Neutrophil (primary cell): ENCODE results near the gene SEMA3C.

ENCODE experiments used
- H3K27ac ChIP-seq: fragments of 200-600 bp; sonication (generic); 2 replicates; pipeline ENCODE4 v1.5.1; 2016; ENCODE audit warnings: mild to moderate bottlenecking, moderate library complexity
- H3K27me3 ChIP-seq: fragments of 200-600 bp; sonication (generic); 2 replicates; pipeline ENCODE4 v1.6.0; 2016; ENCODE audit warnings: mild to moderate bottlenecking
- H3K36me3 ChIP-seq: fragments of 200-600 bp; sonication (generic); 2 replicates; pipeline ENCODE4 v1.5.1; 2017
- H3K4me1 ChIP-seq, 2 experiments: fragments of 200-600 bp in 1 of 2; sonication (generic) in 1 of 2; 1 replicate in 1 of 2; 2 replicates in 1 of 2; pipeline versions ENCODE4 v1.5.1 to v1.6.1; 2013 to 2016; ENCODE audit warnings: low read depth in 1 of 2, low read length in 1 of 2, mild to moderate bottlenecking in 1 of 2, moderate library complexity in 1 of 2; ENCODE audit not compliant: control insufficient read depth in 1 of 2, insufficient read depth in 1 of 2
- H3K4me3 ChIP-seq, 2 experiments: fragments of 200-600 bp in 1 of 2; sonication (generic) in 1 of 2; 1 replicate in 1 of 2; 2 replicates in 1 of 2; pipeline ENCODE4 v1.5.1; 2013 to 2016; ENCODE audit warnings: low read depth in 1 of 2, low read length in 1 of 2, mild to moderate bottlenecking in 1 of 2, moderate library complexity in 1 of 2
- H3K9me3 ChIP-seq: fragments of 200-600 bp; sonication (generic); 2 replicates; pipeline ENCODE4 v1.5.1; 2016
- TF ChIP-seq, protein P1 (sequence below): fragments of 200-600 bp; sonication (generic); IDR thresholded peaks from 2 replicates; pipeline ENCODE4 v1.5.1; 2016; ENCODE audit warnings: antibody characterized with exemption

Gene SEMA3C

GRCh38 chr7:80705130-80705781 is 213.6 kb downstream of the SEMA3C start:
- H3K27ac ChIP-seq, result no peak overlapping the region
- no peaks in the 10 kb centered on the region for H3K36me3 ChIP-seq
- TF ChIP-seq, protein P1, sequence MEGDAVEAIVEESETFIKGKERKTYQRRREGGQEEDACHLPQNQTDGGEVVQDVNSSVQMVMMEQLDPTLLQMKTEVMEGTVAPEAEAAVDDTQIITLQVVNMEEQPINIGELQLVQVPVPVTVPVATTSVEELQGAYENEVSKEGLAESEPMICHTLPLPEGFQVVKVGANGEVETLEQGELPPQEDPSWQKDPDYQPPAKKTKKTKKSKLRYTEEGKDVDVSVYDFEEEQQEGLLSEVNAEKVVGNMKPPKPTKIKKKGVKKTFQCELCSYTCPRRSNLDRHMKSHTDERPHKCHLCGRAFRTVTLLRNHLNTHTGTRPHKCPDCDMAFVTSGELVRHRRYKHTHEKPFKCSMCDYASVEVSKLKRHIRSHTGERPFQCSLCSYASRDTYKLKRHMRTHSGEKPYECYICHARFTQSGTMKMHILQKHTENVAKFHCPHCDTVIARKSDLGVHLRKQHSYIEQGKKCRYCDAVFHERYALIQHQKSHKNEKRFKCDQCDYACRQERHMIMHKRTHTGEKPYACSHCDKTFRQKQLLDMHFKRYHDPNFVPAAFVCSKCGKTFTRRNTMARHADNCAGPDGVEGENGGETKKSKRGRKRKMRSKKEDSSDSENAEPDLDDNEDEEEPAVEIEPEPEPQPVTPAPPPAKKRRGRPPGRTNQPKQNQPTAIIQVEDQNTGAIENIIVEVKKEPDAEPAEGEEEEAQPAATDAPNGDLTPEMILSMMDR, result no peak
- no peaks in the 10 kb centered on the region for H3K27me3 ChIP-seq
- no peaks in the 10 kb centered on the region for H3K9me3 ChIP-seq
- H3K4me1 ChIP-seq, result peaks cover 29 to 40% of the 10 kb centered on the region in 2 experiments
- no peak overlapping the region for H3K4me3 ChIP-seq

- H3K27me3 ChIP-seq, result no peaks in the 10 kb centered on the region
- no peaks in the 10 kb centered on the region for H3K9me3 ChIP-seq
- no peaks in the 10 kb centered on the region for H3K36me3 ChIP-seq
- no peak overlapping the region for H3K4me3 ChIP-seq
- no peak overlapping the region for H3K27ac ChIP-seq
- TF ChIP-seq, protein P1, result no peak
- peaks cover 24 to 36% of the 10 kb centered on the region in 2 experiments for H3K4me1 ChIP-seq
Observed at GRCh38 chr7:80703272-80703671, 215.6 kb downstream of the SEMA3C start.

GRCh38 chr7:80699721-80700256 is 219.1 kb downstream of the SEMA3C start:
- no peaks in the 10 kb centered on the region for H3K27me3 ChIP-seq
- H3K4me3 ChIP-seq, result no peak overlapping the region
- no peak overlapping the region for H3K27ac ChIP-seq
- H3K9me3 ChIP-seq, result no peaks in the 10 kb centered on the region
- TF ChIP-seq, protein P1, result no peak
- no peaks in the 10 kb centered on the region for H3K36me3 ChIP-seq
- H3K4me1 ChIP-seq, result peaks cover 10 to 14% of the 10 kb centered on the region in 2 experiments

DNA sequence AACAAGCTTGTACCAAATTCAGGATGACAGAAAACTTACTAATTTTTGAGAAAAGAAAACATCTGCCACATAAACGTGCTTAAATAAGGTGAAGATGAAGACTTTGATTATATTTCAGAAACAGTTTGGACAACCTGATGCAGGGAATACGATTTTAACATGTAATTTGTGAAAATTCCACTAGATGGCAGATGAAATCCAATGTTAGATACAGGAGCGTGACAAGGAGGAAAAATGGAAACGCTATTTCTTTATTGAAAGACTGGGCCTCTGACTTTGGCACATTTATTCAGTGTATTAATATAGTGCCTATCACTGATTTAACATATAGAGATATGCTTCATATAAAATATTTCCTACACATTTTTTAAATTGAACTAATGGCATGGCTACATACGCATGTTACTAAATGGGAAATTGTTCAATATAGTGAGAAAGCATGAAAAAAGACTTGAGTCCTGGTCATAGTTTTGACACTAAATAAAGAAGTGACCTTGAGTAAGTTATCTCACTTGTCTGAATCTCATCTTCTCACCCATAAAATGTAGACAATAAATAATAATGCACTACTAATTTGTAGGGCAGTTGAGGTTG is 219.7 kb downstream of the SEMA3C start:
- TF ChIP-seq, protein P1, result peak; percentile 75
- Histone ChIP-seq H3K36me3 (no peaks in the 10 kb centered on the region), H3K9me3 (no peaks in the 10 kb centered on the region), H3K27me3 (no peaks in the 10 kb centered on the region), H3K4me1 (peaks cover 10 to 14% of the 10 kb centered on the region in 2 experiments), H3K4me3 (no peak overlapping the region), H3K27ac (no peak overlapping the region)
